Activated CD8-positive, alpha-beta memory T cell treated with anti-CD3 and anti-CD28 coated beads for 24 hours (primary cell): ENCODE measurements around the gene ZBTB11.
"Not testable (repeated sequence)": the region's sequence is repeated elsewhere in the genome, so short reads cannot be mapped to it uniquely, and the experiment has no call there.

Experiments
- DNase-seq: peaks from one replicate; pipeline ENCODE4 v3.0.0-alpha.2; 2020

ZBTB11 gene

GRCh38 chr3:101676765-101677435, at the start of gene ZBTB11:
TSS of gene ZBTB11 (minus strand) at chr3:101677132. CDS start at chr3:101676914, 218 bp downstream.
- peak; percentile 100 for DNase-seq

GRCh38 chr3:101725890-101726275, 49.0 kb upstream of the ZBTB11 start:
- no peak for DNase-seq

- DNase-seq = peak; percentile 59
These were observed 48.4 kb upstream of the ZBTB11 start for GRCh38 chr3:101725194-101725889.

GRCh38 chr3:101724329-101725193, 47.6 kb upstream of the ZBTB11 start, which contains the start of gene CEP97:
TSS of gene CEP97 (plus strand) at chr3:101724614. CDS start at chr3:101724677, 63 bp downstream.
- DNase-seq = peak; percentile 97

GRCh38 chr3:101722394-101723173, 45.7 kb upstream of the ZBTB11 start:
- no peak for DNase-seq

GRCh38 chr3:101720851-101721840, 44.2 kb upstream of the ZBTB11 start:
- no peak for DNase-seq

GRCh38 chr3:101719604-101720185, 42.8 kb upstream of the ZBTB11 start:
- DNase-seq = no peak

GRCh38 chr3:101718455-101718854, 41.5 kb upstream of the ZBTB11 start:
- no peak for DNase-seq

GRCh38 chr3:101709126-101709525, 32.2 kb upstream of the ZBTB11 start:
- DNase-seq = no peak

GRCh38 chr3:101704639-101705038, 27.7 kb upstream of the ZBTB11 start:
- not testable (repeated sequence) for DNase-seq

- DNase-seq = no peak
These were observed 26.2 kb upstream of the ZBTB11 start for GRCh38 chr3:101703169-101703568.

- DNase-seq = no peak
These were observed 25.8 kb upstream of the ZBTB11 start for GRCh38 chr3:101702726-101703125.

- DNase-seq = no peak
These were observed 25.0 kb upstream of the ZBTB11 start for GRCh38 chr3:101701696-101702634.

GRCh38 chr3:101695779-101696372, 18.9 kb upstream of the ZBTB11 start:
- DNase-seq = no peak

- DNase-seq = not testable (repeated sequence)
These were observed 17.9 kb upstream of the ZBTB11 start for GRCh38 chr3:101694836-101695235.

GRCh38 chr3:101693540-101693939, 16.6 kb upstream of the ZBTB11 start:
- not testable (repeated sequence) for DNase-seq

- not testable (repeated sequence) for DNase-seq
These were observed 15.0 kb upstream of the ZBTB11 start for GRCh38 chr3:101691685-101692671.

- peak; percentile 53 for DNase-seq
These were observed 14.0 kb upstream of the ZBTB11 start for GRCh38 chr3:101690972-101691371.
